ENCODE results near the gene BCL2L15. TPM values are rescaled to one million over a fixed set of nuclear protein-coding genes. Genes with fewer than 3 reads are reported as not detected.

The BCL2L15 gene
- total and polyA plus RNA-seq, 8 donors = 0.91 to 2.7 (median 1.4) TPM

GRCh38 chr1:113928941-113929749 lies 41.8 kb upstream of the BCL2L15 start, which contains the start of gene HIPK1:
TSS of gene HIPK1 (plus strand) at chr1:113929324.
- Histone ChIP-seq H3K36me3 (no peaks in the 10 kb centered on the region), H3K27me3 (no peaks in the 10 kb centered on the region), H3K27ac (peak within 1 kb of the TSS; percentile 94 to 95), H3K9me3 (no peaks in the 10 kb centered on the region), H3K4me1 (peaks cover 17 to 47% of the 10 kb centered on the region in 2 donors), H3K4me3 (peak within 1 kb of the TSS; percentile 71 to 93)
- intact Hi-C loops (cut with DNase I) = no loop called here
- ATAC-seq (peak; percentile 91), DNase-seq (peak; percentile 95 to 99 (median 95))
- TF ChIP-seq, protein P1, sequence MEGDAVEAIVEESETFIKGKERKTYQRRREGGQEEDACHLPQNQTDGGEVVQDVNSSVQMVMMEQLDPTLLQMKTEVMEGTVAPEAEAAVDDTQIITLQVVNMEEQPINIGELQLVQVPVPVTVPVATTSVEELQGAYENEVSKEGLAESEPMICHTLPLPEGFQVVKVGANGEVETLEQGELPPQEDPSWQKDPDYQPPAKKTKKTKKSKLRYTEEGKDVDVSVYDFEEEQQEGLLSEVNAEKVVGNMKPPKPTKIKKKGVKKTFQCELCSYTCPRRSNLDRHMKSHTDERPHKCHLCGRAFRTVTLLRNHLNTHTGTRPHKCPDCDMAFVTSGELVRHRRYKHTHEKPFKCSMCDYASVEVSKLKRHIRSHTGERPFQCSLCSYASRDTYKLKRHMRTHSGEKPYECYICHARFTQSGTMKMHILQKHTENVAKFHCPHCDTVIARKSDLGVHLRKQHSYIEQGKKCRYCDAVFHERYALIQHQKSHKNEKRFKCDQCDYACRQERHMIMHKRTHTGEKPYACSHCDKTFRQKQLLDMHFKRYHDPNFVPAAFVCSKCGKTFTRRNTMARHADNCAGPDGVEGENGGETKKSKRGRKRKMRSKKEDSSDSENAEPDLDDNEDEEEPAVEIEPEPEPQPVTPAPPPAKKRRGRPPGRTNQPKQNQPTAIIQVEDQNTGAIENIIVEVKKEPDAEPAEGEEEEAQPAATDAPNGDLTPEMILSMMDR (IDR thresholded peaks at IDR 0.05) = no peak

DNA sequence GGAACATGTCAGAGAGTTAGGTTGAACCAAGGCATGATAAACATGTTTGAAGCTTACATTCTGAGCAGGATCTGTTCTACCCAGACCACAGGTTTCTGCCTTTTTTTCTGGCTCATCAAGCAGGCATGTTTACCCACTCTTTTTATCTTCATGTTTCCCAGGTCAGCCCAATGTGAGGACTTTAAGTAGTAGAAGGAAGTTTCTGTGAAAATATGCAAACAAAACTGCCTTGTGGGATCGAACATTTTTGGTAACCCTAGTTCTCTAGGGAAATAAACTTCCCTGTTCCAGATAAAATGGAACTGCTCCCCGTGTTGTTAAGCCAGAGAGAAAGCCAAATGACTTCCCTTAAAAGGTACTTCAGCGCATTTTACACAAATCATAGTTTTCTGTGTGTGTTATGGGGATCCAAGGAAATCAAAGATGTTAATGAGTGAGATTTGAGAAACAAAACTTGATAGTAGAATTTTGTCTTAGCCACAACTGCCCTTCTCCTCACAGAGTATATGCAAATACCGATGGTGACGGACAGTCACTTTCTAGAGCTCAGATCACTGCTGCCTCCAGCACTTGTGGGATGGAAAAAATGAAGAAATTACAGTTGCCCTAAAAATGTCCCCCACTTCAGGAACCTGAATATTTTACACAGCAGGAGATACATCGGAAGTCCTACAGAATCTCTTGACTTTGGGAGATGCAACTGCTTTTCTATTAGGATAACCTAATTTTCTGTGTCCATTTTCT lies 41.0 kb upstream of the BCL2L15 start:
- TF ChIP-seq, protein P1 (IDR thresholded peaks at IDR 0.05) = no peak
- peak in 2 of 4 donors; percentile 31 to 33 for DNase-seq
- no peaks in the 10 kb centered on the region for H3K36me3 ChIP-seq
- H3K27ac ChIP-seq = peak overlapping the region; percentile 94 to 95
- peak; percentile 21 for ATAC-seq
- H3K27me3 ChIP-seq = no peaks in the 10 kb centered on the region
- H3K4me1 ChIP-seq = peaks cover 17 to 39% of the 10 kb centered on the region in 2 donors
- intact Hi-C loops (cut with DNase I) = no loop called here
- H3K4me3 ChIP-seq = peak overlapping the region; percentile 71 to 93
- no peaks in the 10 kb centered on the region for H3K9me3 ChIP-seq

DNA sequence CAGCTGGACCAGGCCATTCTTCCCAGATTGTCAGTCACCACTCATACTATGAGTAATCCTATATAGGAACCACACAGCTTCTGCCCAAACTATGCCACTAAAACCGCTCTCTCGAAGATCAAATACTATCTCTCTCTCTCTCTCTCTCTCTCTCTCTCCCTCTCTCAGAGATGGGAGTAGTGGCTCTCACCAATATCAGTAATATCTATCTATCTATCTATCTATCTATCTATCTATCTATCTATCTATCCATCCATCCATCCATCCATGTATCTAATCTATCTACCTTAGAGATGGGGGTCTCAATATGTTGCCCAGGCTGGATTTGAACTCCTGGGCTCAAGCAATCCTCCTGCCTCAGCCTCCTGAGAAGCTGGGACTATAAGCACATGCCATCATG lies 37.1 kb upstream of the BCL2L15 start:
- ATAC-seq = no peak
- intact Hi-C loops (cut with DNase I) = no loop called here

DNA sequence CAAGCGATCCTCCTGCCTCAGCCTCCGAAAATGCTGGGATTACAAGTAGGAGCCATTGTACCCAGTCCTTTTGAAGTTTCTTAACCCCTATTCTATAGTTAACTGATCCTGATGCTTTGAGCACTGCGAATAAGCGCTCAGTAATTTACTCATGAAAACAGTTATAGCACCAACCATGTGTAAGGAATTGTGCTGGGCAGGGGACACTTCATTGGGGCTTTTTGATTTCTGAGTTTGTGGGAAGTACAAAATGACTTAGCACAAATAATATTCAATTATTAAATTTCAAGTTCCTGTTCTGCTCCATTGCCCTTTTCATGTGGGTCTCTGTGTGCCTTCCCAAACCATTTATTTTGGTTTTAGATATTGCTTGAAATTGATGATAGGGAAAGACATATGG lies 35.6 kb upstream of the BCL2L15 start:
- Histone ChIP-seq H3K9me3 (no peaks in the 10 kb centered on the region), H3K36me3 (no peaks in the 10 kb centered on the region), H3K27ac (no peak overlapping the region), H3K4me3 (no peak overlapping the region), H3K4me1 (peaks cover 0 to 4% of the 10 kb centered on the region in 2 donors), H3K27me3 (no peaks in the 10 kb centered on the region)
- intact Hi-C loops (cut with DNase I) = no loop called here
- TF ChIP-seq, protein P1 (IDR thresholded peaks at IDR 0.05) = no peak
- no peak for DNase-seq
- no peak for ATAC-seq

More for the DNA sequence above, 37.1 kb upstream of the BCL2L15 start:
- TF ChIP-seq, protein P1 (IDR thresholded peaks at IDR 0.05) = no peak
- Histone ChIP-seq H3K27ac (no peak overlapping the region), H3K36me3 (no peaks in the 10 kb centered on the region), H3K27me3 (no peaks in the 10 kb centered on the region), H3K4me3 (no peak overlapping the region), H3K4me1 (peaks cover 0 to 9% of the 10 kb centered on the region in 2 donors), H3K9me3 (no peaks in the 10 kb centered on the region)
- no peak for DNase-seq

GRCh38 chr1:113918243-113918642 lies 30.9 kb upstream of the BCL2L15 start:
- Histone ChIP-seq H3K36me3 (no peaks in the 10 kb centered on the region), H3K9me3 (no peaks in the 10 kb centered on the region), H3K4me3 (no peak overlapping the region), H3K27ac (no peak overlapping the region), H3K4me1 (no peaks in the 10 kb centered on the region), H3K27me3 (no peaks in the 10 kb centered on the region)
- intact Hi-C loops (cut with DNase I) = no loop called here
- no peak for DNase-seq
- no peak for ATAC-seq
- TF ChIP-seq, protein P1 (IDR thresholded peaks at IDR 0.05) = no peak
